Activated effector memory CD4-positive, alpha-beta T cell treated with anti-CD3 and anti-CD28 coated beads, Interleukin-2, amount 50 U/mL, for 16 hours (primary cell): ENCODE results near the gene MARK4.

Experiments used
- DNase-seq: peaks from one replicate; pipeline ENCODE4 v3.0.0-alpha.2; 2020

The MARK4 gene

DNA sequence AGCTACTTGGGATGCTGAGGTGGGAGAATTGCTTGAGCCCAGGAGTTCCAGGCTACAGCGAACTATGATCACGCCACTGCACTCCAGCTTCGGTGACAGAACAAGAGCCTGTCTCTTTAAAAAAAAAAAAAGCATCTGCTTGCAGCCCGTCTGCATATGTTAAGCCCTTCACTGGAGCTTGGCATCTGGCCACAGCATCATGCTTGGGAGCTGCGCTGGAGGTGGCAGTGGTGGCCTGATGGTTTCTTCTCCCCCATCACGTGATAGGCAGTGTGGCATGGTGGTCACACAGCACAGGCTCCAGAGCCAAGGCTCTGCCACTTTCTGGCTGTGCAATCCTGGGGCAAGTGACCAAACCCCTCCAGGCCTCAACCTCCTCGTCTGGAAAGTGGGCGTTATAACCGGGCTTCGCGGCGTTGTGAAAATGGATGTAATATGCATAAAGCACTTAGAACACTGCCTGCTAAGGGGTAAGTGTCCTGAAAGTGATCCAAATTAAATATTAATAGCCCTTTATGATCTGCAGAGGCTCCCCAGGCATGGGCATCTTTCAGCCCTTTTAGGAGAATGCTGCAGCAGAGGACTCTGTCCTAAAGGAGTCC is 24.4 kb downstream of the MARK4 start:
- DNase-seq = no peak

- DNase-seq = no peak
Observed at GRCh38 chr19:45276284-45276687, 25.2 kb downstream of the MARK4 start.

DNA sequence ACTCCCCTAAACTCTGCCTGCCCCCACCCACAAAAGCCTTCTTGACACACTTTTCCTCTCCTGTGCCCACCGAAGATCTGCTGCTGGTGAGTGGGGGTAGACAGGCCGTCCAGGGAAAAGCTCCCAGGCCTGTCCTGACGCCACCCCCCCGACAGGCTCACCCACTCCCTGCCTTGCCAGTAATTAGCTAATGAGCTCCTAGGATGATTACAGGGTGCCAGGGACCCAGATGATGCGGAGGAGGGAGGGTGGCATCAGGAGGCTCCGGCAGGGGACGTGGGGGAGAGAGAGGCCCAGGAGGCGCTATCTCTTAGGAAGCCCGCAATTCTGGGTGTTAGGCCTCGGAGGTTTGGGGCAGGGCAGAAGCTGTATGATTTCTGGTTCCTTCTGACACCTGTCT is 27.0 kb downstream of the MARK4 start:
- DNase-seq = no peak

GRCh38 chr19:45279587-45280192 is 28.6 kb downstream of the MARK4 start:
- no peak for DNase-seq

DNA sequence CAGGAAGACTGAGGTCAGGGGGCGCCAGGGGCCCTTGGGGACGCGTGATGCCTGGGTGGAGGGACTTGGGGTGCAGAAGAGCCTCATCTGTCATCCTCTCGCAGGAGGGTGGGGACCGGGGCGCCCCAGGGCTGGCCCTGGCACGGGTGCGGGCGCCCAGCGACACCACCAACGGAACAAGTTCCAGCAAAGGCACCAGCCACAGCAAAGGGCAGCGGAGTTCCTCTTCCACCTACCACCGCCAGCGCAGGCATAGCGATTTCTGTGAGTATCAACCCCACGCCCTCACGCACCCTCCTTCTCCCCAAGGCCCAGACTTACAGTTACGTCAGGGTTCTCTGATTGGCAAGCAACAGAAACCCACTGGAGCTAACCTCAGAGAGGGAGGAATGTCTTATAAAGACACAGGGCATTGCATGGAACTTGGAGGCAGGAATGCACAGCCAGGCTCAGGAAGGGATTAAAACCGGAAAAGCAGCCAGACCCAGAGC is 29.4 kb downstream of the MARK4 start:
- no peak for DNase-seq

GRCh38 chr19:45283443-45284033 is 32.5 kb downstream of the MARK4 start:
- no peak for DNase-seq

DNA sequence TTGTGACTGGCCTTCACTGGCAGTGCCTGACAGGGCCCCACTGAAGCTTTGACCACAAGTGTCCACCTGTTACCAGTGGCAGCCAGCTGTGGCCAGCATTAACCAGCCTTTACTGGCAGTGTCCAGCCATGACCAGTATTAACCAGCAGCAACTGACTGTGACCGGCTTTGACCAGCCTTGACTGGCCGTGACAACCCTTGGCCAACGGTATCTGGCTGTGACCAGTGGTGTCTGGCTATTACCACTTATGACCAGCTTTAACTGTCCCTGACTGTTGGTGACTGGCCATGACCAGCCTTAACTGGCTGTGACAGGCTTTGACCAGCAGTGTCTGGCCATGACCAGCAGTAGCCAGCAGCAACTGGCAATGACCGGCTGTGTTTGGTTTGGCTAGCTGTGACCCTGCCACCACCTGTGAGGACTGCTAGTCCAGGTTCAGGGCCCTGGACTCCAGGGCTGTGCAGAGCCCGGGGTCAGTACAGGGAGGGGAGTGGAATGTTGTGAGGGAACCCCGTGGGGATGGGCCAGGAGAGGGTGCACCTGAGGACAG is 39.4 kb downstream of the MARK4 start:
- no peak for DNase-seq

GRCh38 chr19:45291834-45292233 is 40.8 kb downstream of the MARK4 start:
- DNase-seq = no peak

DNA sequence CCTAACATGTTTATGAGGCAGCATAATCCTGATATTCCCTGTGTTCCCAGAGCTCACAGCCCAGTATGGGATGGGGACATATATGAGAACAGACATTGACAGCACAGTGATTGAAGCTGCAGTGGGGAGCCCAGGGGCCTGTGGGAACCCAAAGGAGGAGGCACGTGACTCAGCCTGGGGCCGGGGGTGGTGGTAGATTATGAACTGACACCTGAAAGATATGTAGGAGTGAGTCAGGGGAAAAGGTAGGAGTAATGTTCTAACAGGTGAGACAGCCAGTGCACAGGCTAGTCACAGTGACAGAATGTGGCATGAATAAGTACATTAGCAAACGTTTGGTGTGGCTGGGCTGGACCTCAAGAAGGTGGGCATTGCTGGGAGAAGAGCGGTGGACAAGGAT is 42.6 kb downstream of the MARK4 start:
- peak; percentile 65 for DNase-seq

DNA sequence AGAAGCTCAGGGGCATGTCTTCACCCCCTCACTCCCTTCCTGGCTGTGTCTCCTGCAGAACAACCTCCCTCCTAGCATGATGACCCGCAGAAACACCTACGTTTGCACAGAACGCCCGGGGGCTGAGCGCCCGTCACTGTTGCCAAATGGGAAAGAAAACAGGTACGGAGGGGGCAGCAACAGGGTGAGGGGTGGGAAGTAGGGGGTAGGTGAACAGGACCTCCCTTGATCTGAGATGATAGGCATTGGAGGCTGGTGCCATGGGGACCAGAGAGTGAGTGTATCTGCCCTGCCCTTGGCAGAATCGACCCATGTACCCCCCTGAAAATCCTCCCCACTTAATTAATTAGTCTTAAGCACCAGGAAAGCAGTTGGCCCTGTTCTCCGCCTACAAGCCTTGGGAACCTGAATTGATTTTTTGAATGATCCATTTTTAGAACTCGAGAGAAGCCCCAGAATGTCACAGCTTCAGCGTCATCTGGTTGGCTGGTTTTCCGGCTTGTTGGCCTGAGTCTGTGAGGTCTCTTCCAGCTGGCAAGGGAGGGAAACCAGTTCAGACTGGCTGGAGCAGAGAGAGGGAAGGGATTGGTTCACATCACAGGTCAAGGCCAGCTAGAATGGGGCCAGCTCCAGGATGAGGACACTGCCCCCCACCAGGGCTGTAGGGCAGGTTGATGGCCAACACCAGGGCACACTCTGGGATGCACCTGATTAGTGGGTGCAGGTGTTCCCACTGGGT is 43.4 kb downstream of the MARK4 start:
- no peak for DNase-seq

GRCh38 chr19:45295873-45296272 is 44.8 kb downstream of the MARK4 start:
- DNase-seq = no peak

DNA sequence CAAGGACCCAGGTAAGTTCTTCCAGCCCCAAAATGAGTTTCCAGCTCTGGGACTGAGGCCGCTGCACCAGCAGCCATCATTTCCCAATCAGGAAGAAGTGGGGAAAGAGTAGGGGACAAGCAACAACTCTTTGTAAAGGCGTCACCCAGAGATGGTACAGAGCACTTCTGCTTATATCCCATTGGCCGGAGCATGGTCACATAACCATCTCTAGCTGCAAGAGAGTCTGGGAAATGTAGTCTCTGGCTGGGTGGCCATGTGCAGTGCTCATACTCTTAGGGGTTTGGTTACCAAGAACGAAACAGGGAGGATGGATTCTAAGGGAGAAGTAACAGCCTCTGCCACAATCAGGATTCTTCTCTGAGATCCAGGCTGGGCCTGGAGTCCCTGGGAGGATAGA is 45.3 kb downstream of the MARK4 start:
- no peak for DNase-seq

GRCh38 chr19:45297674-45298073 is 46.6 kb downstream of the MARK4 start:
- DNase-seq = no peak

DNA sequence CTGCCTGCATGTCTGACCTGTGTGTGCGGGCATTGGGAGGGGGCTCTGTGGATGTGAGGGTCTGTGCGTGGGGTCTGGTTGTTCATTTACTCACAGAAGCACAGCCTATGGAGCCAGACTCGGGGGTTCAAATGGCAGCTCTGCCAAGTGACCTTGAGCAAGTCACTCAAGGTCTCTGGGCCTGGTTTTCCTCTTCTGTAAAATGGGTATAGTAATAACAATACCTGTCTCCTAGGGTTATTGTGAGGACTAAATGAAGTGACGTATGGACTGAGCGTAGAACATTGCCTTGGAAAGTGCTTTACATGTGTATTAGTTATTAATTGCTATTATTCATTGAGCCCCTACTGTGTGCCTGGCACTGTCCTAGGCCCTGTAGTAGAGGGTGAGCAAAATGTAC is 47.2 kb downstream of the MARK4 start:
- no peak for DNase-seq

DNA sequence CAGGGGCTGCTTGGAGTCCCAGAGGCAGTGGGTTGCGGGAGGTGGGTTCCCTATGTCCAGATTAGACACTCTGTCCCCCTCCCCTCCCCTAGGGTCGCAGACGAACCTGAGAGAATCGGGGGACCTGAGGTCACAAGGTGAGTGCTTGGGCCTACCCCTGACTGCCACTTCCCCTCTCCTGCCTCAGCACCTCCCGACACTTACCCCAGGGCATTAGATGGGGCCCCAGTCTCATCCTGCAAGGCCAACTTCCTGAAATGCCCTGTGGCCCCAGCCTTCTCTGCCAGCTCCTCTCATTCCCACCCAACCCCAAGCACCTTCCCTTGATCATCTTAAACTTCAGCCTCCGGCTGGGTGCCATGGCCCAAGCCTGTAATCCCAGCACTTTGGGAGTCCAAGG is 48.6 kb downstream of the MARK4 start:
- no peak for DNase-seq

GRCh38 chr19:45302416-45302815 is 51.3 kb downstream of the MARK4 start:
- DNase-seq = no peak

- DNase-seq = no peak
Observed at GRCh38 chr19:45303269-45304060, 52.4 kb downstream of the MARK4 start.

GRCh38 chr19:45304141-45304926 is 53.3 kb downstream of the MARK4 start:
- DNase-seq = no peak

GRCh38 chr19:45305007-45305406 is 53.9 kb downstream of the MARK4 start:
- DNase-seq = no peak

- no peak for DNase-seq
Observed at GRCh38 chr19:45305421-45305820, 54.4 kb downstream of the MARK4 start.

DNA sequence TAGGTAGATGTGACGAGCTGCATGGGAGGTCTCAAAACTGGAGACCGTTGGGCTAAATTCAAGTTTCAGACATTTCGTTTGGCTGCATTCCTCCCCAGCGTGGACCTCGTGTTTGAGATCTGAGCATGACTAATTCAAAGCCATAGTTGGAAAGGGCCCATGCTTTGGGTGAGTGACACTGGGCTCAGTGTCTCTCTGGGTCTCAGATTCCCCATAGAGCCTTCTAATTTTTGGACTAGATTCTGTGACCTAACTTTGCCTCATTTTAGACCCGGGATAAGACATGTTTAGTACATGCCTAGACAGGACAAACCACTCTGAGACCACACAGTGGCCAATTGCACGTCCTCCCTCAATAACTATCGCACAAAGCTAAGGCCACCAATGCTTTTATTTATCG is 55.0 kb downstream of the MARK4 start:
- no peak for DNase-seq

GRCh38 chr19:45306518-45307027 is 55.5 kb downstream of the MARK4 start:
- DNase-seq = no peak
